HG03097 (cell line): Measurements from ENCODE around the gene KRTAP10-12.
"Not testable (repeated sequence)": the region's sequence is repeated elsewhere in the genome, so short reads cannot be mapped to it uniquely, and the experiment has no call there.

Source experiments
- ATAC-seq: cut with Tn5 transposase; IDR thresholded peaks from one replicate; pipeline ENCODE4 v1.9.1; 2021; ENCODE audit not compliant: unreplicated experiment, low FRiP score

Gene KRTAP10-12

GRCh38 chr21:44667612-44668011 lies 29.4 kb upstream of the KRTAP10-12 start:
- ATAC-seq: no peak

- ATAC-seq: no peak
Measured at GRCh38 chr21:44670642-44671432, 26.1 kb upstream of the KRTAP10-12 start.

- ATAC-seq: no peak
Measured at GRCh38 chr21:44671911-44672310, 25.1 kb upstream of the KRTAP10-12 start.

GRCh38 chr21:44677881-44678280 lies 19.1 kb upstream of the KRTAP10-12 start:
- no peak for ATAC-seq

GRCh38 chr21:44681152-44681551 lies 15.8 kb upstream of the KRTAP10-12 start:
- no peak for ATAC-seq

- ATAC-seq: no peak
Measured at GRCh38 chr21:44681861-44682579, 15.0 kb upstream of the KRTAP10-12 start, which contains the start of gene KRTAP12-1. KRTAP12-1 (minus strand) TSS chr21:44682163; CDS start chr21:44682123, 40 bp downstream.

- no peak for ATAC-seq
Measured at GRCh38 chr21:44682580-44683151, 14.3 kb upstream of the KRTAP10-12 start.

GRCh38 chr21:44684077-44684476 lies 12.9 kb upstream of the KRTAP10-12 start:
- no peak for ATAC-seq

- no peak for ATAC-seq
Measured at GRCh38 chr21:44684483-44684882, 12.5 kb upstream of the KRTAP10-12 start.

GRCh38 chr21:44685050-44685449 lies 11.9 kb upstream of the KRTAP10-12 start:
- not testable (repeated sequence) for ATAC-seq

GRCh38 chr21:44686000-44686781 lies 10.8 kb upstream of the KRTAP10-12 start:
- ATAC-seq: no peak

- ATAC-seq: no peak
Measured at GRCh38 chr21:44686843-44687561, 10.0 kb upstream of the KRTAP10-12 start.

- ATAC-seq: no peak
Measured at GRCh38 chr21:44687671-44688070, 9.3 kb upstream of the KRTAP10-12 start.

- not testable (repeated sequence) for ATAC-seq
Measured at GRCh38 chr21:44689740-44690139, 7.2 kb upstream of the KRTAP10-12 start.

GRCh38 chr21:44691686-44692085 lies 5.3 kb upstream of the KRTAP10-12 start:
- no peak for ATAC-seq

- no peak for ATAC-seq
Measured at GRCh38 chr21:44692798-44693512, 4.0 kb upstream of the KRTAP10-12 start.

GRCh38 chr21:44694776-44695175 lies 2.2 kb upstream of the KRTAP10-12 start:
- no peak for ATAC-seq

GRCh38 chr21:44695184-44695583 lies 1.8 kb upstream of the KRTAP10-12 start:
- no peak for ATAC-seq

GRCh38 chr21:44695641-44696040 lies 1.3 kb upstream of the KRTAP10-12 start:
- no peak for ATAC-seq
